NCI-H2029 (cell line): ENCODE measurements around the gene PPCDC.
"Not testable (repeated sequence)": the region's sequence is repeated elsewhere in the genome, so short reads cannot be mapped to it uniquely, and the experiment has no call there.

Experiments
- DNase-seq: peaks from one replicate; lab custom pipeline; 2025; lab: John Stamatoyannopoulos, UW

PPCDC gene

GRCh38 chr15:75068748-75069147 lies 45.4 kb downstream of the PPCDC start:
- DNase-seq: no peak

GRCh38 chr15:75069301-75069925 lies 46.0 kb downstream of the PPCDC start:
- no peak for DNase-seq

- no peak for DNase-seq
Observed at GRCh38 chr15:75070674-75071073, 47.3 kb downstream of the PPCDC start.

GRCh38 chr15:75073197-75073596 lies 49.8 kb downstream of the PPCDC start:
- no peak for DNase-seq

- no peak for DNase-seq
Observed at GRCh38 chr15:75076277-75076676, 52.9 kb downstream of the PPCDC start.

GRCh38 chr15:75077551-75077961 lies 54.2 kb downstream of the PPCDC start:
- DNase-seq: not testable (repeated sequence)

GRCh38 chr15:75081150-75081549 lies 57.8 kb downstream of the PPCDC start:
- no peak for DNase-seq

GRCh38 chr15:75082689-75083088 lies 59.3 kb downstream of the PPCDC start:
- no peak for DNase-seq

GRCh38 chr15:75085708-75086107 lies 62.3 kb downstream of the PPCDC start:
- not testable (repeated sequence) for DNase-seq

- DNase-seq: no peak
Observed at GRCh38 chr15:75089456-75090387, 66.3 kb downstream of the PPCDC start.

GRCh38 chr15:75090388-75090734 lies 67.0 kb downstream of the PPCDC start:
- no peak for DNase-seq

GRCh38 chr15:75091814-75092213 lies 68.4 kb downstream of the PPCDC start:
- no peak for DNase-seq

GRCh38 chr15:75094961-75095478 lies 71.6 kb downstream of the PPCDC start:
- DNase-seq: not testable (repeated sequence)

- no peak for DNase-seq
Observed at GRCh38 chr15:75095594-75095993, 72.2 kb downstream of the PPCDC start.

GRCh38 chr15:75097939-75098338 lies 74.5 kb downstream of the PPCDC start:
- no peak for DNase-seq

GRCh38 chr15:75098404-75098803 lies 75.0 kb downstream of the PPCDC start:
- DNase-seq: no peak
